Lower lobe of right lung (tissue), 2 donors: ENCODE measurements around the gene SLC7A11. TPM values are rescaled to one million over a fixed set of nuclear protein-coding genes. Genes with fewer than 3 reads are reported as not detected.

Source experiments
- ATAC-seq, 2 donors: fragments of 200-7000 bp; cut with Tn5 transposase; one replicate each; pipeline ENCODE4 v1.9.1; 2020 to 2022; ENCODE audit warnings: mild to moderate bottlenecking in 2 of 2, moderate library complexity in 2 of 2
- DNase-seq: peaks from one replicate; pipeline ENCODE4 v3.0.0-alpha.2; 2020
- H3K27ac ChIP-seq: fragments of 200-600 bp; one replicate; pipeline ENCODE4 v1.8.0; 2022
- H3K27me3 ChIP-seq: fragments of 200-600 bp; one replicate; pipeline ENCODE4 v1.8.0; 2022; ENCODE audit warnings: low read depth
- H3K36me3 ChIP-seq: fragments of 200-600 bp; one replicate; pipeline ENCODE4 v1.8.0; 2022; ENCODE audit warnings: mild to moderate bottlenecking
- H3K4me1 ChIP-seq: fragments of 200-600 bp; one replicate; pipeline ENCODE4 v1.8.0; 2022
- H3K4me3 ChIP-seq: fragments of 200-600 bp; one replicate; pipeline ENCODE4 v1.8.0; 2022; ENCODE audit warnings: mild to moderate bottlenecking
- H3K9me3 ChIP-seq: fragments of 200-600 bp; one replicate; pipeline ENCODE4 v1.8.0; 2022
- intact Hi-C: fragments of 100-400 bp; cut with DNase I; formaldehyde crosslinking; loops from one replicate; pipeline ENCODE4 v1.11.0; 2022
- total RNA-seq: library from RNA; stranded (reverse); fragmentation: NEBNext Ultra II Directional; extraction: Animal tissue kit (Norgen Biotek cat#: 25700); gene quantifications from one replicate; pipeline ENCODE4 v1.2.1, GENCODE V29; 2021
- TF ChIP-seq, protein P1 (sequence below): fragments of 200-600 bp; IDR thresholded peaks from one replicate; pipeline ENCODE4 v1.8.0; 2022; ENCODE audit warnings: antibody characterized with exemption, mild to moderate bottlenecking
- donor health status: DM: no; HTN: yes; CAD: no; lungs with severe emphysema.

SLC7A11 gene
- total RNA-seq, 1 donor from 2014 or later: 3.2 TPM

DNA sequence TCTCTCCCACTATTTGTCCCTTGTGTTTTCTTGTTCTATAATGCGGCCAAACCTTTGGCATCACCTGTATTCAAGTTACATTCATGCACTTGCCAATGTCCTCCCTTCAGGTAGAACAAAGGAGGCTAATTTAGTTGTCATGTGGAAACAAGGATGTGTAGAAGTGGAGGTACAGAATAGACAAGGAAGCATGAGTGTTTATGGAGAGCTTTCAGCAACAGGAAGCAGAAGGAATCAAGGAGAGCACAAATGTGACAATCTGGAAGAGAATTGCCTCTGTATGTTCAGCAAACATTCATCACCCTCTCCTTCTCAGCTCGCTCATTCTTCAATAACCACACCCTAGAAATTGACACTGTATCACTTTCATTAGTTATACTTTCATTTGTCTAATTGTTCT, 103.4 kb downstream of the SLC7A11 start:
- Histone ChIP-seq H3K27ac (no peak overlapping the region), H3K4me1 (no peaks in the 10 kb centered on the region), H3K27me3 (no peaks in the 10 kb centered on the region), H3K4me3 (no peak overlapping the region), H3K9me3 (no peaks in the 10 kb centered on the region), H3K36me3 (no peaks in the 10 kb centered on the region)
- ATAC-seq (no peak), DNase-seq (no peak)
- TF ChIP-seq, protein P1, sequence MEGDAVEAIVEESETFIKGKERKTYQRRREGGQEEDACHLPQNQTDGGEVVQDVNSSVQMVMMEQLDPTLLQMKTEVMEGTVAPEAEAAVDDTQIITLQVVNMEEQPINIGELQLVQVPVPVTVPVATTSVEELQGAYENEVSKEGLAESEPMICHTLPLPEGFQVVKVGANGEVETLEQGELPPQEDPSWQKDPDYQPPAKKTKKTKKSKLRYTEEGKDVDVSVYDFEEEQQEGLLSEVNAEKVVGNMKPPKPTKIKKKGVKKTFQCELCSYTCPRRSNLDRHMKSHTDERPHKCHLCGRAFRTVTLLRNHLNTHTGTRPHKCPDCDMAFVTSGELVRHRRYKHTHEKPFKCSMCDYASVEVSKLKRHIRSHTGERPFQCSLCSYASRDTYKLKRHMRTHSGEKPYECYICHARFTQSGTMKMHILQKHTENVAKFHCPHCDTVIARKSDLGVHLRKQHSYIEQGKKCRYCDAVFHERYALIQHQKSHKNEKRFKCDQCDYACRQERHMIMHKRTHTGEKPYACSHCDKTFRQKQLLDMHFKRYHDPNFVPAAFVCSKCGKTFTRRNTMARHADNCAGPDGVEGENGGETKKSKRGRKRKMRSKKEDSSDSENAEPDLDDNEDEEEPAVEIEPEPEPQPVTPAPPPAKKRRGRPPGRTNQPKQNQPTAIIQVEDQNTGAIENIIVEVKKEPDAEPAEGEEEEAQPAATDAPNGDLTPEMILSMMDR: no peak
- intact Hi-C loops: no loop called here

DNA sequence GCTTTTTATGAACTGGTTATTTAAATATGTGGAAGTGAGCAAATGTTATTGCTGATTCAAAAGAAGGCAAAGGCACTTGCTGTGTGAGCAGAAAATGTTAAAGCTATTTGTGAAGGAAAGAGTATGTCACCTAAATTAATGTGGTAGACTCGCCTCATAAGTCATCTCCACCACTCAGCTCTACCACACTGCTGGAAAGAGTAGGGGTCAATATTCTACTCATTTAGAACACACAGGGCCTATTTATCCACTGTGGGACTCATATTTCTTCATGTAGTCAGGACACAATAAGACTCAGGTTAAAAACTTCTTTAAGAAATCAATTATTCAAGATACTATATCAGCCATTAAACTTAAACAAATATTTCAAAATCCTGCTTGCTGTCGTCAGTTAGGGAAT, 106.5 kb downstream of the SLC7A11 start:
- Histone ChIP-seq H3K9me3 (peaks cover 14% of the 10 kb centered on the region), H3K4me1 (no peaks in the 10 kb centered on the region), H3K27ac (no peak overlapping the region), H3K4me3 (no peak overlapping the region), H3K36me3 (no peaks in the 10 kb centered on the region), H3K27me3 (no peaks in the 10 kb centered on the region)
- DNase-seq (no peak), ATAC-seq (no peak)
- TF ChIP-seq, protein P1: no peak
- intact Hi-C loops: no loop called here

DNA sequence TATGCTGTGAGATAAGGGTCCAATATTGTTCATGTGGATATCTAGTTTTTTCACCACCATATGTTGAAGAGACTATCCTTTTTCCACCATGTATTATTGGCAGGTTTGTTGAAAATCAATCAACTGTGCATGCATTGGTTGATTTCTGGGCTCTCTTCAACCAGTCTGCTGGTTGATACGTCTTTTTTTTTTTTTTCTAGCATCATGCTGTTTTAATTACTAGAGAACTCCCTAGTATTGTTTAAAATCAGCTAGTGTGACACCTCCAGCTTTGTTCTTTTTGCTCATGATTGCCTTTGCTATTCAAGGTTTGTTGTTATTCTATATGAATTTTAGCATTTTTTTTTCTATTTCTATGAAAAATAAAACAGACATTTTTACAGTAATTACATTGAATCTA, 123.9 kb downstream of the SLC7A11 start:
- no peak for DNase-seq
- TF ChIP-seq, protein P1: no peak
- H3K27me3 ChIP-seq: no peaks in the 10 kb centered on the region
- no peaks in the 10 kb centered on the region for H3K4me1 ChIP-seq
- peaks cover 3% of the 10 kb centered on the region for H3K9me3 ChIP-seq
- intact Hi-C loops: no loop called here
- H3K36me3 ChIP-seq: no peaks in the 10 kb centered on the region
- no peak overlapping the region for H3K4me3 ChIP-seq
- ATAC-seq: no peak
- no peak overlapping the region for H3K27ac ChIP-seq

DNA sequence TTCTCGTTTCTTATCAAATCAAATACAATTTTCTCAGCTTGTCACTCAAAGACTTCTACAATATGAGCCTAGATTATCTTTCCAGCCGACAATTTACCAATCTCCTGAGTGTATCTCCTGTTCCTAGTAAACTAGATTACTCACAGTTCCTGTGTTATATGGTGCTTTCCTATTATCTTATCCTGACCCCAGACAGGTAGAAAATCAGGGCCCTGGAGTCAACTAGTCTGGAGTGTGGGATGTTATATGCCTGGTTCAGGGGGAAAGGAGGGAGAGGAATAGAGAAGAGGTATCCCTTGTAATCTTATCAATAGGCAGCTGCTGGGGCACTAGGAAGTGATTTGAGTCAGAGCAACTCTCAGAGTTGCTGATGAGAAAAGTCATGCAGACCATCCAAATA, 127.1 kb downstream of the SLC7A11 start:
- DNase-seq (no peak), ATAC-seq (no peak)
- H3K36me3 ChIP-seq: no peaks in the 10 kb centered on the region
- intact Hi-C loops: no loop called here
- H3K27ac ChIP-seq: no peak overlapping the region
- H3K4me3 ChIP-seq: no peak overlapping the region
- no peaks in the 10 kb centered on the region for H3K27me3 ChIP-seq
- H3K9me3 ChIP-seq: no peaks in the 10 kb centered on the region
- H3K4me1 ChIP-seq: no peaks in the 10 kb centered on the region
- TF ChIP-seq, protein P1: no peak

DNA sequence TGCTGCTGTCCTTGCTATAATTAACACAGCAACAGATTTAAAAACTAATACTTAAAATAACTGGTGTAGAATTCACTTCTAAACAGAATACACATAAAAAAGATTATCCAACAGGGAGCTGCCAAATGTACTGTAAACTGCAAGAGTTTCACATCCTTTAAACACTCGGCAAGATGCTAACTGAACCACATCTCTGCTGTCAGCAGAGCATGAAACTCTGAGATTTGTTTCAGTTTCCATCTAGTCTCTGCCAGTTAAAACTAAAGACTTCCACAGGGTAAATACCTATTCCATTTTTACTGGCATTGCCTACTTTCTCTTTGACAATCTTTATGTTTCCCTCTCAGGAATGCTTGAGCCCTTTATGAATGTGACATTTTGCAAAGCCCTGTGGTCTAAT, 127.7 kb downstream of the SLC7A11 start:
- Histone ChIP-seq H3K36me3 (no peaks in the 10 kb centered on the region), H3K4me1 (no peaks in the 10 kb centered on the region), H3K27ac (no peak overlapping the region), H3K9me3 (no peaks in the 10 kb centered on the region), H3K27me3 (no peaks in the 10 kb centered on the region), H3K4me3 (no peak overlapping the region)
- TF ChIP-seq, protein P1: no peak
- no peak for ATAC-seq
- DNase-seq: no peak
- intact Hi-C loops: no loop called here
